ENCODE results near the gene LASP1.

The LASP1 gene

DNA sequence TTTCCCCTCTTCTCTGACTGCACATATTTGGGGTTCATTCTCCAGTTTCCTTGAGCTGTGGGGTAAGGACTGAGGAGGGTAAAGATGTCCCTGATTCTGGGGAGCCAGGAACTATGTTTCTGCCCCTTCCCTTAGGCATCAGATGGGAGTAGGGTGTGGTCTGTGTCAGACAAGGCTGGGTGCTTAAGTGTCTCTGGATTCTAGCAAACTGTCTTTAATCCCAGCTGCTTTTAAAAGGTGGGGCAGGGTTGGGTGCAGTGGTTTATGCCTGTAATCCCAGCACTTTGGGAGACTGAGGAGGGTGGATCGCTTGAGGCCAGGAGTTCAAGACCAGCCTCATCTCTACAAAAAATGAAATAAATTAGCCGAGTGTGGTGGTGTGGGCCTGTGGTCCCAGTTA, 13.0 kb downstream of the LASP1 start:
- Histone ChIP-seq H3K4me1 (ENCODE audit: control insufficient read depth, insufficient read depth, low read length) (peaks cover 72% of the 10 kb centered on the region), H3K9me3 (ENCODE audit: control insufficient read depth, low read length) (no peaks in the 10 kb centered on the region), H3K9ac (ENCODE audit: low read length) (peak overlapping the region; percentile 59), H3K4me3 (ENCODE audit: low read length) (no peak overlapping the region), H3K36me3 (ENCODE audit: control insufficient read depth, insufficient read depth, low read length, severe bottlenecking) (peaks cover 66% of the 10 kb centered on the region), H3K27me3 (replicated peaks; ENCODE audit: control insufficient read depth, insufficient read depth, low read length) (no peaks in the 10 kb centered on the region)
- DNase-seq (ENCODE audit: low read depth): no peak

DNA sequence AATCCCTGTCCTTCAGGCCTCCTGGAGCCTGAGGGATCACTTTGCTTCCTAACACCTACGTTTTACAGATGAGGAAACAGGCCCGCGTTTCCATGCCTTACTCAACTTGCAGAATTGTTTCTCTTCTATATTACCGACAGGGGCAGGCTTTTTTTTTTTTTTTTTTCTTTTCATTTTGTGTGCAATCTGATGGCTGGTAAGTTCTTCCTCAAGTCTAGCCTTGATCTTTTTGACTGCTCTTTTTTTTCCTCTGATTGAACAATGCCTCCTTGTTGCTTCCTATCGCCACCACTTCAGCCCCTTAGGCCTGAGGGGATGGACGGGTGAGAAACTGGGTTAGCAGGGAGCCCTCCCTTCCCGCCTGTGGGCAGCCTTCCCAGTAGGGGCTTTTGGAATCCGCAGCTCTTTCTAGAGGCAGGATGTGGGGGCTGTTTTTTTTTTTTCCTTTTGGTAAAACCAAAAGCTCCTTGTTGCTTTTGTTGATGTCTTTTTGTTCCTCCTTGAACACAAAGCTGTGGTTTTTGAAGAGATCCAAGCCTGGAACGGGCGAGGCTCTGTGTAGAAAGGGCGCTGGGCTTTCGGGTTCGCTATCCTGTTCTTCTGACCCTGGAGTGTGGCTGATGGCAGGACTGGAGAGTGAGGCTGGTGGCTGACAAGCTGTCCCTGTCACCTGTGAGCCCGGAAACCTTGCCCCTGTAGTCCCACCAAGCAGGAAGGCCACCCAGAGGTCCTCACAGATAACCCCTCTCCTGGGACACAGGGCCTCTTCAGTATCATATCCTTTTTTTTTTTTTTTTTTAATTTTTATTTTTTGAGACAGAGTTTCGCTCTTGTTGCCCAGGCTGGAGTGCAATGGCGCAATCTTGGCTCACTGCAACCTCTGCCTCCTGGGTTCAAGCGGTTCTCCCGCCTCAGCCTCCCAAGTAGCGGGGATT, 14.0 kb downstream of the LASP1 start:
- Histone ChIP-seq H3K9me3 (ENCODE audit: control insufficient read depth, low read length) (no peaks in the 10 kb centered on the region), H3K4me3 (ENCODE audit: low read length) (no peak overlapping the region), H3K9ac (ENCODE audit: low read length) (peak overlapping the region; percentile 62), H3K27me3 (replicated peaks; ENCODE audit: control insufficient read depth, insufficient read depth, low read length) (no peaks in the 10 kb centered on the region), H3K4me1 (ENCODE audit: control insufficient read depth, insufficient read depth, low read length) (peaks cover 69% of the 10 kb centered on the region), H3K36me3 (ENCODE audit: control insufficient read depth, insufficient read depth, low read length, severe bottlenecking) (peaks cover 63% of the 10 kb centered on the region)
- no peak for DNase-seq (ENCODE audit: low read depth)

DNA sequence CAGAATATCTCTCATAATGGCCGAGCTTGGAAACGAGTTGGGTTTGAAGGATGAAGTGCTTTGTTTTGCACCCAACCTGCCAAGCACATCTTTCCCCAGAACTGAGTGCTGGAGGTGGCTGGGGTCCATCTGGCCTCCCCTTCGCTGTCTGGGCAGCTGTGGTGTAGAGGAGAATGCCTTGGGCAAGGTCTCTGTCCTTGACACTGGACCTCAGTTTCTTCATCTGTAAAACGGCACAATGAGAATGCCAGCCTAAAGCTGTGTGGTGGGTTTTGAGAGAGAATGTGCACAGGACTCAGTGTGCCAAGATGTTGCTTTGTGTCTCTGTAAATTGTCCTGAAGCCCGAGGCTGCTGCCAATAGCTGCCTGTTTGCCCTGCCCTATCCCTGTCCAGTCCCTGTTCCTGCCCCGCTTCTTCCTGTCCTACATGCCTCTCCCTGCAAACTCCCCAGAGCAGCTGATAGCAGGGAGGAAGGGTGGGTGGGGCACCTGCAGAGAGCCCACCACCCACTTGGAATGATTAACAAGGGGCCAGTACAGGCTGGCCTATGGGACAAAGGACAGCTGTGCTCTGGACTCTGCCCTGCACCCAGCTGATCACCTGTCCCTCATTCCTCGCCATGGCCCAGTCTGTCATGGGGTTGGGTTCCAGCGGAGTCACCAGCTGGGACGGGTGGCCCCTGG, 15.3 kb downstream of the LASP1 start:
- Histone ChIP-seq H3K9ac (ENCODE audit: low read length) (peak overlapping the region; percentile 22), H3K27me3 (replicated peaks; ENCODE audit: control insufficient read depth, insufficient read depth, low read length) (no peaks in the 10 kb centered on the region), H3K4me3 (ENCODE audit: low read length) (no peak overlapping the region), H3K4me1 (ENCODE audit: control insufficient read depth, insufficient read depth, low read length) (peaks cover 56% of the 10 kb centered on the region), H3K9me3 (ENCODE audit: control insufficient read depth, low read length) (no peaks in the 10 kb centered on the region), H3K36me3 (ENCODE audit: control insufficient read depth, insufficient read depth, low read length, severe bottlenecking) (peaks cover 67% of the 10 kb centered on the region)
- no peak for DNase-seq (ENCODE audit: low read depth)

DNA sequence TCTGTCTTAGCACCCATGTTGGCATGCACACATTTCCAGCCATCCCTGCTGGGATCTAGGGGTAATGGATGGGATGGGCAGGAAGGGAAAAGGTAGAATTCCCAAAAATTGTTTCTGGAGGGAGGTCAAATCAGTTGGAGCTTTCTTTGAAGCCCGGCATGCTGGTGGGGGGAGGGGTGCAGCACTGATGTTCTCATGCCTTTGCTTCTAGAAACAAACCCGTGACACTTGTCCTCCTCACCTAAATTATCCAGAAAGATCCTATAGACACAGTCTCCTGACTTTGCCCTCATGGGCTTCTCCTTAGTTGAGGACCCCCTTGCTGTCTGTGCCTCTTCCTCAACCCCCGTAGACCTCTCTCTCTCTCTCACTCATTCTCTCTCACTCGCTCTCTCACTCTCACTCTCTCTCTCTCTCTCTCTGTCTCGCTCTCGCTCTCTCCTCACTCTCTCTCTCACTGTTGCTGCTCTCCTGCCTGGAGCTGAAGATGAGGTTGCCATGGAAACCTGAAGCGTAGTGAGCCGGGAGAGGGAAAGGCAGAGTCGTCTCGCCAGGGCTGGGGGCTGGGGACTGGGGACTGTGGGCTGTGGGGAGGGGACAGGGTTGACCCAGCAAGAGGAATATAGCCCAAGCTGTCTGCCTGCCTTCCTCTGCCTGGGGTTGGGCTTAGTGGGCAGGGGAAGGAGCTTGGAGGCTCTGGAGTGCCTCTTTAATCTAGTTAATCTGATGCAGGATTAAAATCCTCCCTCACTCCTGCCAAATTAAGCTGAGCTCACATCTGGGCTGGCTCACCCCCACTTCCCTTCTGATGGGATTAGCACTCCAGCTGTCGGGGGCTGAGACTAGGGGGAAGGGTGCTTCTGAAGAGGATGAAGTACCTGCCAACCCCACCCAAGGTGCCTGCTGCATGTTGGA, 16.1 kb downstream of the LASP1 start:
- Histone ChIP-seq H3K9me3 (ENCODE audit: control insufficient read depth, low read length) (no peaks in the 10 kb centered on the region), H3K4me1 (ENCODE audit: control insufficient read depth, insufficient read depth, low read length) (peaks cover 48% of the 10 kb centered on the region), H3K27me3 (replicated peaks; ENCODE audit: control insufficient read depth, insufficient read depth, low read length) (no peaks in the 10 kb centered on the region), H3K9ac (ENCODE audit: low read length) (peak overlapping the region; percentile 22), H3K36me3 (ENCODE audit: control insufficient read depth, insufficient read depth, low read length, severe bottlenecking) (peaks cover 70% of the 10 kb centered on the region), H3K4me3 (ENCODE audit: low read length) (no peak overlapping the region)
- DNase-seq (ENCODE audit: low read depth): no peak

DNA sequence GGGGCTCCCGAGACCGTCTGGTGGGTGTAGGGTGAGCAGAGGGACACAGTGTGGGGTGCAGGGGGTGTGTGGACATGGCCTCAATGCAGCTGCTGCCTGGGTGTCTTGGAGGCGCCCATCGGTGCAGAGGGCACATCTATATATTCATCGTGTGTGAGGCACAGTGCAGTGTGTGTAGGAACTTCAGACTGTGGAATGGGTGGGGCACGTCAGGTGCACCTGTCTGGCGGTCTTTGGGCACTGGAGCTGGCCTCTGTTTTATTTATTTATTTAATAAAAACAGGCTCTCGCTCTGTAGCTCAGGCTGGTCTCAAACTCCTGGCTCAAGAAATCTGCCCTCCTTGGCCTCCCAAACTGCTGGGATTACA, 16.8 kb downstream of the LASP1 start:
- no peak overlapping the region for H3K4me3 ChIP-seq (ENCODE audit: low read length)
- H3K9me3 ChIP-seq (ENCODE audit: control insufficient read depth, low read length): no peaks in the 10 kb centered on the region
- H3K36me3 ChIP-seq (ENCODE audit: control insufficient read depth, insufficient read depth, low read length, severe bottlenecking): peaks cover 70% of the 10 kb centered on the region
- no peaks in the 10 kb centered on the region for H3K27me3 ChIP-seq (replicated peaks; ENCODE audit: control insufficient read depth, insufficient read depth, low read length)
- no peak for DNase-seq (ENCODE audit: low read depth)
- no peak overlapping the region for H3K9ac ChIP-seq (ENCODE audit: low read length)
- H3K4me1 ChIP-seq (ENCODE audit: control insufficient read depth, insufficient read depth, low read length): peaks cover 42% of the 10 kb centered on the region

DNA sequence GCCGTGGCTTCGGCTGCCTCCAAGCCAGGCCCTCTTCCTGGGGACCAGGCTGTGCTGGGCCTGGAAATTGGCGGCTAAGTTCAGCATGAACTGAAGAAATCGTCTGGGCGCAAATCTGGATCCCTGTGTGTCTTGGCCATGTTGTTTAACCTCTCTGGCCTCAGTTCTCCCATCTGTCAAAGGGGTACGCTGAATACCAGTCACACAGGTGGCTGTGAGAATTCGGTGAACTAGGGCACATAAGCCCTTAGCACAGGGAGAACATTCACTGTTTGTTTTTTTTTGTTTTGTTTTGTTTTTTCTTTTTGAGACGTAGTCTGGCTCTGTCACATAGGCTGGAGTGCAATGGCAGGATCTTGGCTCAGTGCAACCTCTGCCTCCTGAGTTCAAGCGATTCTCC, 19.0 kb downstream of the LASP1 start:
- H3K27me3 ChIP-seq (replicated peaks; ENCODE audit: control insufficient read depth, insufficient read depth, low read length): no peaks in the 10 kb centered on the region
- H3K9me3 ChIP-seq (ENCODE audit: control insufficient read depth, low read length): no peaks in the 10 kb centered on the region
- peaks cover 83% of the 10 kb centered on the region for H3K36me3 ChIP-seq (ENCODE audit: control insufficient read depth, insufficient read depth, low read length, severe bottlenecking)
- peaks cover 36% of the 10 kb centered on the region for H3K4me1 ChIP-seq (ENCODE audit: control insufficient read depth, insufficient read depth, low read length)
- H3K4me3 ChIP-seq (ENCODE audit: low read length): no peak overlapping the region
- no peak overlapping the region for H3K9ac ChIP-seq (ENCODE audit: low read length)
- DNase-seq (ENCODE audit: low read depth): no peak

DNA sequence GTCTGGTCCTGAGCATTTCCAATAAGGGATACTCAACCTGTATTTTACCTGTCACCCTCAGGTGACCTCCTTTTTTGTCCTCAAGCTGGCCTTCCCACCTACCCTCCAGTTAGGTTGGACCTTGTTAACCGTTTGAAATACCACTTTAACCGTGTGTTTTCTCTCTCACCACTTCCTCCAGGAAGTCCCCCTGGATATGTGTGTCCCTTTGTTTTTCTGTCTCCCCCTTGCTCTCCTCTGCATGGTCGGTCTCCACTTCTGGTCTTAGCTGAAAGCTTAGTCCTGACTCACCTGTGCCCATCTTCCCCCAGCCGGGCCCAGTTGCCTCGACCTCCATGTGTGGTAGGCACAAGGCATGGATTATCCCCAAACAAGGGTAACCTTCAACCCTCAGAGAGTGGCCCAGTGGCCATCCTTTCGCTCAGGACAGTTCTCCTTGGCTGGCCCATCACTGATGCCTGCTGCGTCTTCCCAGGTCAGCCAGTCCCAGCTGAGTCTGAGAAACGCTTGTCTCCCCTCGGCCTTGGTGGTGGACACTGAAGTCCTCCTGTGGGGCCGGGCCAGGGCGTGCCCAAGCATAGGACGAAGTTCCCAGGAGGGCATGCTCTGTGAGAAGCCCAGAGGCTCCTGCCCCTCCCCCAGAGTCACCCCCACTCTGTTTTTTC, 20.0 kb downstream of the LASP1 start:
- Histone ChIP-seq H3K9ac (ENCODE audit: low read length) (no peak overlapping the region), H3K4me3 (ENCODE audit: low read length) (no peak overlapping the region), H3K27me3 (replicated peaks; ENCODE audit: control insufficient read depth, insufficient read depth, low read length) (no peaks in the 10 kb centered on the region), H3K36me3 (ENCODE audit: control insufficient read depth, insufficient read depth, low read length, severe bottlenecking) (peaks cover 91% of the 10 kb centered on the region), H3K9me3 (ENCODE audit: control insufficient read depth, low read length) (no peaks in the 10 kb centered on the region), H3K4me1 (ENCODE audit: control insufficient read depth, insufficient read depth, low read length) (peaks cover 38% of the 10 kb centered on the region)
- no peak for DNase-seq (ENCODE audit: low read depth)

DNA sequence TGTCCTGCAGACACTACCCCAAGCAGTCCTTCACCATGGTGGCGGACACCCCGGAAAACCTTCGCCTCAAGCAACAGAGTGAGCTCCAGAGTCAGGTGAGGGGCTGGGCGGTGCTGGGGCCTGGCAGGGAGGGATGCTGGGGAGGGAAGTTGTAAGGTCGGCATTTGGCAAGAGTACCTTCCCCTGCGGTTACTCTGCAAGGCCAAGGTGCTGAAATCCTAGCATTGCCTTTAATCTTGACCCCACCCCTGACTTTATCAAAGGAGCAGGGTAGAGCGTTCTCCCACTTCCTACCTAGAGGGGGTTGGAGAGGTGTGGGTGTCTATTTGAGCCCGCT, 20.5 kb downstream of the LASP1 start:
- peaks cover 91% of the 10 kb centered on the region for H3K36me3 ChIP-seq (ENCODE audit: control insufficient read depth, insufficient read depth, low read length, severe bottlenecking)
- H3K9ac ChIP-seq (ENCODE audit: low read length): no peak overlapping the region
- DNase-seq (ENCODE audit: low read depth): no peak
- no peaks in the 10 kb centered on the region for H3K27me3 ChIP-seq (replicated peaks; ENCODE audit: control insufficient read depth, insufficient read depth, low read length)
- peaks cover 33% of the 10 kb centered on the region for H3K4me1 ChIP-seq (ENCODE audit: control insufficient read depth, insufficient read depth, low read length)
- H3K4me3 ChIP-seq (ENCODE audit: low read length): no peak overlapping the region
- no peaks in the 10 kb centered on the region for H3K9me3 ChIP-seq (ENCODE audit: control insufficient read depth, low read length)

DNA sequence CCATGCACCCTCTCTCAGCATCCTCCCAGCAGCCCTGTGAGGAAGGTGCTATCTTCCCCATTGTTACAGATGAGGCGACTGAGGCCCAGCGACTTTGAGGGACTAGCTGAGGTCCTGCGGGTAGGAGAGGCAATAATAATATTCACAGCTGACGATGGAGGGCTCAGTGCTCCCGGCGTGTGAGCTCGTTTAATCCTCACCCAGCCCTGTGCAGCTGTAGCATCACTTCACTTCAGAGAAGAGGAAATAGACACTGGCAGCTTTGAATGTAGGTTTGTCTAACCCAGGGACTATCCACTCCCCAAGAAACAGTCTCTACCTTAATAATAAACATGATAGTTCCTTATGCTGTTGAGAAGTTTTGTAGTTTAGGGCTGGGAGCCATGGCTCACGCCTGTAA, 21.6 kb downstream of the LASP1 start:
- DNase-seq (ENCODE audit: low read depth): no peak
- Histone ChIP-seq H3K36me3 (ENCODE audit: control insufficient read depth, insufficient read depth, low read length, severe bottlenecking) (peaks cover 94% of the 10 kb centered on the region), H3K27me3 (replicated peaks; ENCODE audit: control insufficient read depth, insufficient read depth, low read length) (no peaks in the 10 kb centered on the region), H3K9ac (ENCODE audit: low read length) (no peak overlapping the region), H3K4me3 (ENCODE audit: low read length) (no peak overlapping the region), H3K9me3 (ENCODE audit: control insufficient read depth, low read length) (no peaks in the 10 kb centered on the region), H3K4me1 (ENCODE audit: control insufficient read depth, insufficient read depth, low read length) (peaks cover 33% of the 10 kb centered on the region)

DNA sequence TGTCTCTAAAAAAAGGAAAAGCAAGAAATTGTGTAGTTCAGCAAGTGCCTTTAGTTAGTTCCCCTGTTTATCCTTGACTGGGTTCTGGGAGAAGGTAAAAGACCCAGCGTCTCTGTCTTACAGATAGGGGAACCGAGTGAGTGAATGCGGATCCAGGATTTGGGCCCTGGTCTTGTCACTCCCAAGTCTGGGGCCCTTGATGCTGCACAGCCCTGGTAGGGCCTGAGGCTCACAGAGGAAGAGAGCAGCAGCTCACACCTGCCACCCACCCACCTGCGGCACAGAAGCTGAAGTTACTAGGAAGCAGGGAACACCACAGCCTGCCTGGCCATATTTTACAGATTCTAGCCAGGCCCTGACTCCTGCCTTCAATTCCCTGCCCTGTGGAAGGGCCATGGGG, 22.2 kb downstream of the LASP1 start:
- H3K36me3 ChIP-seq (ENCODE audit: control insufficient read depth, insufficient read depth, low read length, severe bottlenecking): peaks cover 94% of the 10 kb centered on the region
- H3K4me1 ChIP-seq (ENCODE audit: control insufficient read depth, insufficient read depth, low read length): peaks cover 39% of the 10 kb centered on the region
- H3K9me3 ChIP-seq (ENCODE audit: control insufficient read depth, low read length): no peaks in the 10 kb centered on the region
- no peak overlapping the region for H3K9ac ChIP-seq (ENCODE audit: low read length)
- DNase-seq (ENCODE audit: low read depth): no peak
- no peak overlapping the region for H3K4me3 ChIP-seq (ENCODE audit: low read length)
- no peaks in the 10 kb centered on the region for H3K27me3 ChIP-seq (replicated peaks; ENCODE audit: control insufficient read depth, insufficient read depth, low read length)
